IPS DF 6.9 (cell line): ENCODE data around the gene PPP1R12C.
A peak's percentile ranks its signal among the peaks of the same experiment; 100 is the strongest.
"Not testable (repeated sequence)": the region's sequence is repeated elsewhere in the genome, so short reads cannot be mapped to it uniquely, and the experiment has no call there.

ENCODE experiments used
- DNase-seq: peaks from one replicate; pipeline ENCODE4 v3.0.0-alpha.2; 2013; ENCODE audit warnings: low read depth, low spot score
- H3K27ac ChIP-seq: one replicate; pipeline ENCODE4 v1.5.1; 2013; ENCODE audit warnings: low read length, control low read depth
- H3K27me3 ChIP-seq: 2 replicates; pipeline ENCODE4 v1.6.1; 2013; ENCODE audit warnings: mild to moderate bottlenecking, low read length; ENCODE audit not compliant: control insufficient read depth, insufficient read depth
- H3K36me3 ChIP-seq: 2 replicates; pipeline ENCODE4 v1.6.1; 2013; ENCODE audit warnings: low read length; ENCODE audit not compliant: control insufficient read depth, insufficient read depth
- H3K4me1 ChIP-seq: 2 replicates; pipeline ENCODE4 v1.6.1; 2013; ENCODE audit warnings: low read length; ENCODE audit not compliant: control insufficient read depth, insufficient read depth
- H3K4me3 ChIP-seq: 2 replicates; pipeline ENCODE4 v1.5.1; 2013; ENCODE audit warnings: mild to moderate bottlenecking, low read length
- H3K9me3 ChIP-seq: 2 replicates; pipeline ENCODE4 v1.6.1; 2013; ENCODE audit warnings: low read length, inconsistent platforms; ENCODE audit not compliant: control insufficient read depth, insufficient read depth
- WGBS: extraction: QIAGEN DNeasy Blood & Tissue Kit; methylation state at CpG from one replicate; pipeline ENCODE4 v1.1.7; 2013; ENCODE audit warnings: mixed read lengths, missing lambda C conversion rate; ENCODE audit not compliant: insufficient read length, insufficient coverage; 5-methylcytosine and 5-hydroxymethylcytosine counted together

PPP1R12C gene

GRCh38 chr19:55070466-55071128 is 46.8 kb downstream of the PPP1R12C start:
- Histone ChIP-seq H3K27ac (no peak overlapping the region), H3K9me3 (no peaks in the 10 kb centered on the region), H3K4me3 (no peak overlapping the region), H3K27me3 (peaks cover 6% of the 10 kb centered on the region), H3K4me1 (peaks cover 2% of the 10 kb centered on the region; the same call in 1 of the 2 replicates), H3K36me3 (no peaks in the 10 kb centered on the region)
- WGBS: no CpG with 5 or more reads among the region's 10 CpGs
- DNase-seq: no peak

GRCh38 chr19:55069865-55070197 is 47.6 kb downstream of the PPP1R12C start:
- Histone ChIP-seq H3K4me1 (no peaks in the 10 kb centered on the region), H3K27ac (no peak overlapping the region), H3K36me3 (no peaks in the 10 kb centered on the region), H3K4me3 (no peak overlapping the region), H3K27me3 (peaks cover 6% of the 10 kb centered on the region), H3K9me3 (no peaks in the 10 kb centered on the region)
- WGBS: no CpG with 5 or more reads among the region's 2 CpGs
- DNase-seq: no peak

GRCh38 chr19:55068950-55069864 is 48.2 kb downstream of the PPP1R12C start:
- Histone ChIP-seq H3K4me1 (no peaks in the 10 kb centered on the region), H3K4me3 (peak overlapping the region; percentile 27; the same call in 1 of the 2 replicates), H3K9me3 (no peaks in the 10 kb centered on the region), H3K27me3 (peaks cover 6% of the 10 kb centered on the region), H3K36me3 (no peaks in the 10 kb centered on the region), H3K27ac (no peak overlapping the region)
- DNase-seq: no peak
- WGBS: no CpG with 5 or more reads among the region's 30 CpGs

- H3K4me1 ChIP-seq: no peaks in the 10 kb centered on the region
- DNase-seq: no peak
- no CpG with 5 or more reads among the region's 3 CpGs for WGBS
- H3K27ac ChIP-seq: no peak overlapping the region
- no peaks in the 10 kb centered on the region for H3K9me3 ChIP-seq
- H3K27me3 ChIP-seq: peaks cover 6% of the 10 kb centered on the region
- no peak overlapping the region for H3K4me3 ChIP-seq
- no peaks in the 10 kb centered on the region for H3K36me3 ChIP-seq
Measured at GRCh38 chr19:55067869-55068268, 49.6 kb downstream of the PPP1R12C start.

- Histone ChIP-seq H3K27ac (no peak overlapping the region), H3K4me1 (no peaks in the 10 kb centered on the region), H3K36me3 (no peaks in the 10 kb centered on the region), H3K27me3 (peaks cover 6% of the 10 kb centered on the region), H3K4me3 (no peak overlapping the region), H3K9me3 (no peaks in the 10 kb centered on the region)
- no CpG with 5 or more reads among the region's 2 CpGs for WGBS
- DNase-seq: no peak
Measured at GRCh38 chr19:55066107-55066709, 51.2 kb downstream of the PPP1R12C start.

- not testable (repeated sequence) for H3K36me3 ChIP-seq, H3K4me3 ChIP-seq, H3K27me3 ChIP-seq, H3K27ac ChIP-seq, H3K4me1 ChIP-seq, DNase-seq, H3K9me3 ChIP-seq
- WGBS: no CpG with 5 or more reads among the region's 9 CpGs
Measured at GRCh38 chr19:55065516-55065915, 51.9 kb downstream of the PPP1R12C start.

GRCh38 chr19:55063492-55063843 is 54.0 kb downstream of the PPP1R12C start:
- no peak for DNase-seq
- Histone ChIP-seq H3K27me3 (peaks cover 6% of the 10 kb centered on the region), H3K36me3 (no peaks in the 10 kb centered on the region; the same call in 1 of the 2 replicates), H3K9me3 (no peaks in the 10 kb centered on the region), H3K4me3 (no peak overlapping the region), H3K27ac (no peak overlapping the region), H3K4me1 (no peaks in the 10 kb centered on the region)
- WGBS: no CpG with 5 or more reads among the region's 3 CpGs

GRCh38 chr19:55062735-55063491 is 54.5 kb downstream of the PPP1R12C start, which contains the start of gene RDH13:
TSS of gene RDH13 (minus strand) at chr19:55063148. CDS start at chr19:55063032, 116 bp downstream.
- DNase-seq: no peak
- Histone ChIP-seq H3K36me3 (no peaks in the 10 kb centered on the region; the same call in 1 of the 2 replicates), H3K4me3 (peak within 1 kb of the TSS; percentile 94), H3K4me1 (no peaks in the 10 kb centered on the region), H3K9me3 (no peaks in the 10 kb centered on the region), H3K27ac (no peak within 1 kb of the TSS), H3K27me3 (peaks cover 6% of the 10 kb centered on the region)
- no CpG with 5 or more reads among the region's 70 CpGs for WGBS

- H3K9me3 ChIP-seq, H3K4me1 ChIP-seq, H3K4me3 ChIP-seq, H3K27ac ChIP-seq, H3K27me3 ChIP-seq, DNase-seq: not testable (repeated sequence)
- H3K36me3 ChIP-seq: peaks cover 10% of the 10 kb centered on the region
- no CpG with 5 or more reads among the region's 9 CpGs for WGBS
Measured at GRCh38 chr19:55060287-55060686, 57.1 kb downstream of the PPP1R12C start.
